ENCODE measurements around the gene NID2.

DNA sequence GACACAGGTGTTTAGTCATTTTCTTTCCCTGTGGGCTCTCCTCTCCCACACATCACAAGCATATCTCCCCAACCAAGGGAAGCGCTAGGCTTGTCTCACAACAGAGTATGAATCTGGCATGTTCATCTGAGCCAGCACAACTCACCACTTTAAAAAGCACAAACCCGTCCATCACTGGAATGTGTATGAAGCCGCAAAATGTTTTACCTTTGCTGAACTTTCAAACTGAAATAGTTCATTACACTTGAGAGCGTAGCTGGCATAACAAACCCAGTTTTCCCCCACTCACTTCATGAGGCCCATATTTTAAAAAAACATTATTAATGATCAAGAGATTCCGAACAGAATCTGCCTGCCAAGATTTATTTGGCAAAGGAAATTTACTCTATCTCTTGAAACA, 15.8 kb downstream of the NID2 start:
- no peak for TF ChIP-seq NBN (IDR thresholded peaks at IDR 0.05; ENCODE audit: low read depth)
- TF ChIP-seq POLR2A (conservative IDR thresholded peaks at IDR 0.05): no peak
- TF ChIP-seq ERF (CRISPR knock-in tag; IDR thresholded peaks at IDR 0.05): no peak
- TF ChIP-seq EZH2 (IDR thresholded peaks at IDR 0.05; ENCODE audit: borderline replicate concordance, low read depth, low read length): no peak
- TF ChIP-seq HMGXB4 (CRISPR knock-in tag; IDR thresholded peaks at IDR 0.05): no peak
- no peak for TF ChIP-seq CHCHD3 (CRISPR knock-in tag; IDR thresholded peaks at IDR 0.05)
- no peak for TF ChIP-seq BRD9 (IDR thresholded peaks at IDR 0.05; ENCODE audit: low read depth, partially characterized antibody)
- TF ChIP-seq POU5F1 (IDR thresholded peaks at IDR 0.05; ENCODE audit: borderline replicate concordance, low read depth, low read length, partially characterized antibody): no peak
- no peak for TF ChIP-seq ZNF76 (CRISPR knock-in tag; IDR thresholded peaks at IDR 0.05; ENCODE audit: borderline replicate concordance)
- TF ChIP-seq BRF1 (IDR thresholded peaks at IDR 0.05; ENCODE audit: borderline replicate concordance, extremely low read depth, insufficient read length): no peak
- no peak for TF ChIP-seq CTCF (IDR thresholded peaks at IDR 0.05 in 2 of 3, conservative IDR thresholded peaks at IDR 0.05 in 1 of 3; ENCODE audit: insufficient read depth in 2 of 3, low read depth in 1 of 3, low read length in 3 of 3)
- TF ChIP-seq EP300 (IDR thresholded peaks at IDR 0.05; ENCODE audit: low read length): no peak
- TF ChIP-seq ZNF280A (IDR thresholded peaks at IDR 0.05; ENCODE audit: low read depth, partially characterized antibody): no peak

Data from K562 (cell line).